OCI-LY1 (cell line): ENCODE measurements around the gene PPP2CA.

Experiments
- CTCF ChIP-seq: fragments of 200-600 bp; sonication (generic), shearing (Covaris generic); IDR thresholded peaks from 2 replicates; pipeline ENCODE4 v1.5.1; 2017; ENCODE audit warnings: mild to moderate bottlenecking, antibody characterized with exemption, low read length, moderate library complexity, mixed read lengths
- EZH2 ChIP-seq: fragments of 200-600 bp; sonication (generic), shearing (Covaris generic); IDR thresholded peaks from 2 replicates; pipeline ENCODE4 v1.8.0; 2017; ENCODE audit warnings: borderline replicate concordance, mixed run types, mild to moderate bottlenecking, antibody characterized with exemption, low read length, moderate library complexity, mixed read lengths

DNA sequence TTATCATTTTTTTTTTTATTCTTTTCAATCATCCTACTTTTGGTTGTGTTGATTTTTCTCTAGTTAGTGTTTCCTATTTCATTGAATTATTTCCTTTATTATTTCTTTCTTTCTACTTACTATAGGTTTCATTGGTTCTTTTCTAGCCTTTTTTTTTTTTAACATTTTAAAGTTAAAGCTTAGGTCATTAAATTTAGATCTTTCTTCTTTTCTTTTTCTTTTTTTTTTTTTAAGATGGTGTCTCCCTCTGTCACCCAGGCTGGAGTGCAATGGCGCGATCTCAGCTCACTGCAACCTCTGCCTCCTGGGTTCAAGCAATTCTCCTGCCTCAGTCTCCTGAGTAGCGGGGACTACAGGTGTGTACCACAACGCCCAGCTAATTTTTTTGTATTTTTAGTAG lies 43.0 kb upstream of the PPP2CA start:
- TF ChIP-seq CTCF (no peak), EZH2 (no peak)
